Mucosa of descending colon (tissue), 3 donors: ENCODE data around the gene TRERF1. TPM values are rescaled to one million over a fixed set of nuclear protein-coding genes. Genes with fewer than 3 reads are reported as not detected.

Experiments
- ATAC-seq: fragments of 200-7000 bp; cut with Tn5 transposase; one replicate; pipeline ENCODE4 v1.9.1; 2020; ENCODE audit warnings: mild to moderate bottlenecking, moderate library complexity
- DNase-seq, 3 donors: peaks; one replicate each; pipeline ENCODE4 v3.0.0-alpha.2; 2020
- H3K36me3 ChIP-seq: fragments of 200-600 bp; one replicate; pipeline ENCODE4 v1.8.0; 2021; ENCODE audit warnings: low read depth, mild to moderate bottlenecking
- H3K4me1 ChIP-seq: fragments of 200-600 bp; one replicate; pipeline ENCODE4 v1.8.0; 2021; ENCODE audit warnings: low read depth, mild to moderate bottlenecking
- H3K4me3 ChIP-seq: fragments of 200-600 bp; one replicate; pipeline ENCODE4 v1.8.0; 2021; ENCODE audit warnings: mild to moderate bottlenecking
- H3K9me3 ChIP-seq: fragments of 200-600 bp; one replicate; pipeline ENCODE4 v1.8.0; 2021; ENCODE audit warnings: mild to moderate bottlenecking
- CTCF ChIP-seq: fragments of 200-600 bp; IDR thresholded peaks from one replicate; pipeline ENCODE4 v1.8.0; 2022; ENCODE audit warnings: antibody characterized with exemption, mild to moderate bottlenecking
- intact Hi-C, 2 donors: fragments of 100-400 bp; cut with DNase I in 1 of 2; cut with micrococcal nuclease in 1 of 2; formaldehyde crosslinking; loops; one replicate each; pipeline versions ENCODE4 v1.11.0 to v1.11.1; 2022; cut with DNase I, micrococcal nuclease
- total RNA-seq, 3 donors: library from RNA; stranded (reverse); fragmentation: NEBNext Ultra II Directional in 2 of 3; extraction: Animal tissue kit (Norgen Biotek cat#: 25700) in 2 of 3; gene quantifications; one replicate each; pipeline versions ENCODE4 v1.2.1 to v1.2.4, GENCODE V29; 2021 to 2023
- donor health status: DM: no; HTN: no; CAD: no; lungs with moderate emphysema.
- donor health status: DM: no; HTN: no; CAD: no.
- donor health status: DM: no; HTN: yes; CAD: no.

Gene TRERF1
- total RNA-seq, 3 donors from 2014 or later, result 2.8 to 11.2 (median 3.8) TPM

DNA sequence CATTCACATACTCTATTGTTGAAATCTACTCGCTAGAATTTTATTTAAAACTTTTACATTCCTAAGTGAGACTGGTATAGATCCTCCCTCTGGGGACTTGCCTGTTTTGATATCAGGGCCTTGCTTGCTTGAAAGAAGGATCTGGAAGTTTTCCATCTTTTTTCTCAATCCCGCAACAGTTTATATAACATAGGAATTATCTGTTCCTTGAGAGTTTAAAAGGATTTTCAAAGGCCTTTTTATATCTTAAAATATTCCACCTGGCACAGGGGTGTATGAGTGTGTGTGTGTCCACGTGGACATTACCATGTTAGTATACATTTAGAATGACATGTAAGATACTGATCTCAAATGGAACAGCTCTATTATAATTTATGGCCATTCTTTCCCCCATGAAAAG is 96.3 kb downstream of the TRERF1 start:
- no peaks in the 10 kb centered on the region for H3K36me3 ChIP-seq
- no peak for TF ChIP-seq CTCF
- intact Hi-C loops, result no loop called here
- H3K4me1 ChIP-seq, result no peaks in the 10 kb centered on the region
- no peak overlapping the region for H3K4me3 ChIP-seq
- ATAC-seq (no peak), DNase-seq (no peak)
- no peaks in the 10 kb centered on the region for H3K9me3 ChIP-seq

- no peak for TF ChIP-seq CTCF
- intact Hi-C loops, result no loop called here
- ATAC-seq, result no peak
- no peak overlapping the region for H3K4me3 ChIP-seq
- no peak for DNase-seq
- H3K4me1 ChIP-seq, result no peaks in the 10 kb centered on the region
- H3K36me3 ChIP-seq, result no peaks in the 10 kb centered on the region
- no peaks in the 10 kb centered on the region for H3K9me3 ChIP-seq
Observed at GRCh38 chr6:42354702-42355101, 97.0 kb downstream of the TRERF1 start.

DNA sequence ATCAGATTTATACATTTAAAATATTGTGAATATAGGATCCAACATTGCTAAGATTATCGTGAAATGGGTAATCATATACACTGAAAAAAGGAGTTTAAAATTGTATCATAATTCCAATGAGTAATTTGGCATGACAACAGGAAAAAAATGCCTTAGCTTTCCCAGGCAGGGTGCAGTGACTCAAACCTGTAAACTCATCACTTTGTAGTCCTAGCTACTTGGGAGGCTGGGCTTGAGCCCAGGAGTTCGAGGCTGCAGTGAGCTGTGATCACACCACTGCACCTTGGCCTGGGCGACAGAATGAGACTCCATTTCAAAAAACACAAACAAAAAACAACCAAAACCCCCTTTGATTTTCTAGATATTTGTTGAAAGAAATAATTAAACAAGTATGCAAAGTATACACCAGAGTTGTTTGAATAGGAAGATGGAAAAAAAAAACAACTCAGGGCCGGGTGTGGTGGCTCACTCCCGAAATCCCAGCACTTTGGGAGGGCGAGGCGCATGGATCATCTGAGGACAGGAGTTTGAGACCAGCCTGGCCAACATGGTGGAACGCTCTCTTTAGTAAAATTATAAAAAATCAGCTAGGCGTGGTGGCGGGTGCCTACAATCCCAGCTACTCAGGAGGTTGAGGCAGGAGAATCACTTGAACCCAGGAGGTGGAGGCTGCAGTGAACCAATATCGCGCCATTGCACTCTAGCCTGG is 98.7 kb downstream of the TRERF1 start:
- Histone ChIP-seq H3K4me1 (no peaks in the 10 kb centered on the region), H3K9me3 (no peaks in the 10 kb centered on the region), H3K36me3 (no peaks in the 10 kb centered on the region), H3K4me3 (no peak overlapping the region)
- TF ChIP-seq CTCF, result no peak
- ATAC-seq, result no peak
- no peak for DNase-seq
- intact Hi-C loops, result no loop called here

DNA sequence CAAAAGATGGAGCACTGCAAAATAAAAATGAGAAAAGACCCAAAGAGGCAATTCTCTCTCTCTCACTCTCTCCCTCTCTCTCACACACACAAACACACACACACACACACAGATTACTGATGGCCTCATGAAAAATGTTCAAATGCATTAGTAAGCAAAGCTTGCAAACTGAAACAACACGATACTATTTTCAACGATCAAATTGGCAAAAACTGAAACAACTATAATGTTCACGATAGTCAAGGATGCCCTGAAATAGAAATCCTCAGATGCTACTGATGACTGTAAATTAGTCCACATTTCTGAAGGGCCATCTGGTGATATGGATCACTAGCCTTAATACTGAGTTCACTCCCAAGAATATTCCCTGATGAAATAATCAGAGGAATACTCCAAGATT is 100.8 kb downstream of the TRERF1 start:
- DNase-seq (no peak), ATAC-seq (no peak)
- Histone ChIP-seq H3K36me3 (no peaks in the 10 kb centered on the region), H3K4me1 (no peaks in the 10 kb centered on the region), H3K4me3 (no peak overlapping the region), H3K9me3 (no peaks in the 10 kb centered on the region)
- no peak for TF ChIP-seq CTCF
- intact Hi-C loops, result no loop called here

GRCh38 chr6:42349753-42350511 is 101.8 kb downstream of the TRERF1 start:
- Histone ChIP-seq H3K4me3 (no peak overlapping the region), H3K9me3 (no peaks in the 10 kb centered on the region), H3K36me3 (no peaks in the 10 kb centered on the region), H3K4me1 (no peaks in the 10 kb centered on the region)
- DNase-seq, result no peak
- intact Hi-C loops, result no loop called here
- no peak for ATAC-seq
- no peak for TF ChIP-seq CTCF
